ENCODE measurements around the gene SCARF2. TPM values are rescaled to one million over a fixed set of nuclear protein-coding genes. Genes with fewer than 3 reads are reported as not detected.

Gene SCARF2
- total and polyA plus RNA-seq, 4 donors = 8.5 to 35.4 (median 27.8) TPM

DNA sequence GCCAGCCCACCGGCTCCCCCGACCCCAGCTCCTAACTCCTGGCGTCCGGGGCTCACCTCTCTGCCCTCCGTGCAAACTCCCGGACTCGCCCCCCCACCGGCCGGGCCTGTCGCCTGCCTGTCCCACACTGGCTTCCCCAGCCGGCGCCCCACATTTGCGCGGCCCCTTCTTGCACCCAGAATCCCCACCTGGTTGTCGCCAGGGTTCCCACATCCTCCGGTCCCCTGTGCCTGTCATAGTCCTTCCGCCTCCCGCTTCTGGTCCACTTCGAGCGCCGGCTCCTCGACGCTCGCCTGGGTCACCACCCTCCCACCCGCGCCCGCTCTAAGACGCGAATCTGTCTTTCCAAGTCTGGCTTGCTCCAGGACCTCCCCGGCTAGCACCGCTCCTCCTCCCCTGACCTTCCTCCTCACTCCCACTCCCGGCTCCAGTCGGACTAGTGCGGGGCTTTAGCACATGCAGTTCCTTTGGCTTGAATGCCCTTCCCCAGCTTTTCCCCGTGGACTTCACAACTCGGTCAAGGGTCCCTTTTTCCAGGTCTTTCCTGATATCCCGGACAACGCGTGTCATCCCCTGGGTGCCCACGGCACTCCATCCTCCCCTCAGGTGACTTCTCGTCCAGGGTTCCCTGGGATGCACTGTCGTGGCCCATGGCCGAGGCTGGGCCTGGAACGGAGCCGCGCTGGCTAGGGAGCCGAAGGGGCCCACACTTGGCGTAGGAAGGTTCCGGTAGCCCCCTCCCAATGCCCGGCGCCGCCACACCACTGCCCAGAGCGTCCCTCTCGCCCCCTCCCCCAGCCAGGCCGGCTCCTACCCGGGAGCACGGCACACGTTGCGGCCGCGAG is 635 bp downstream of the SCARF2 start:
- ATAC-seq (ENCODE audit: low FRiP score) (peak; percentile 0), DNase-seq (peak; percentile 58 to 80)
- Histone ChIP-seq H3K4me3 (ENCODE audit: low read length in 2 of 2) (peak overlapping the region; percentile 67 to 83), H3K4me1 (ENCODE audit: control insufficient read depth in 1 of 2, insufficient read depth in 2 of 2, low read length in 2 of 2) (no peaks in the 10 kb centered on the region), H3K36me3 (ENCODE audit: control insufficient read depth in 1 of 2, insufficient read depth in 2 of 2, low read length in 1 of 2) (no peaks in the 10 kb centered on the region), H3K9me3 (ENCODE audit: control insufficient read depth, low read length) (no peaks in the 10 kb centered on the region), H3K27me3 (ENCODE audit: control insufficient read depth in 1 of 2, insufficient read depth in 2 of 2, low read length in 1 of 2) (no peaks in the 10 kb centered on the region), H3K27ac (ENCODE audit: low read depth in 1 of 2, low read length in 2 of 2) (peak overlapping the region in 1 of 2 donors; percentile 85)
- WGBS, 2 donors = 1% methylated on average over 49 to 61 of the region's 61 CpGs
- intact Hi-C loops (cut with DNase I) = loop anchor here in 1 of 2 donors (2.0 kb wide), 1 partner anchor 14 kb away; no protein-coding TSS in a partner anchor

- no peaks in the 10 kb centered on the region for H3K27me3 ChIP-seq (ENCODE audit: control insufficient read depth in 1 of 2, insufficient read depth in 2 of 2, low read length in 1 of 2)
- H3K4me1 ChIP-seq (ENCODE audit: control insufficient read depth in 1 of 2, insufficient read depth in 2 of 2, low read length in 2 of 2) = no peaks in the 10 kb centered on the region
- ATAC-seq (ENCODE audit: low FRiP score) (no peak), DNase-seq (peak; percentile 62 to 87)
- intact Hi-C loops (cut with DNase I) = loop anchor here in 1 of 2 donors (2.0 kb wide), 1 partner anchor 14 kb away; no protein-coding TSS in a partner anchor
- no peaks in the 10 kb centered on the region for H3K9me3 ChIP-seq (ENCODE audit: control insufficient read depth, low read length)
- no peaks in the 10 kb centered on the region for H3K36me3 ChIP-seq (ENCODE audit: control insufficient read depth in 1 of 2, insufficient read depth in 2 of 2, low read length in 1 of 2)
- peak overlapping the region in 1 of 2 donors; percentile 85 for H3K27ac ChIP-seq (ENCODE audit: low read depth in 1 of 2, low read length in 2 of 2)
- WGBS, 2 donors = 0 to 1% methylated on average over 22 to 56 of the region's 56 CpGs
- H3K4me3 ChIP-seq (ENCODE audit: low read length in 2 of 2) = peak overlapping the region; percentile 67 to 83
Measured at GRCh38 chr22:20436307-20436767, 1.3 kb downstream of the SCARF2 start.

GRCh38 chr22:20435436-20436306 is 2.0 kb downstream of the SCARF2 start:
- Histone ChIP-seq H3K27ac (ENCODE audit: low read depth in 1 of 2, low read length in 2 of 2) (no peak overlapping the region), H3K9me3 (ENCODE audit: control insufficient read depth, low read length) (no peaks in the 10 kb centered on the region), H3K4me3 (ENCODE audit: low read length in 2 of 2) (peak overlapping the region; percentile 67 to 83), H3K36me3 (ENCODE audit: control insufficient read depth in 1 of 2, insufficient read depth in 2 of 2, low read length in 1 of 2) (no peaks in the 10 kb centered on the region), H3K27me3 (ENCODE audit: control insufficient read depth in 1 of 2, insufficient read depth in 2 of 2, low read length in 1 of 2) (no peaks in the 10 kb centered on the region), H3K4me1 (ENCODE audit: control insufficient read depth in 1 of 2, insufficient read depth in 2 of 2, low read length in 2 of 2) (no peaks in the 10 kb centered on the region)
- ATAC-seq (ENCODE audit: low FRiP score) = no peak
- DNase-seq = peak; percentile 23 to 39
- intact Hi-C loops (cut with DNase I) = loop anchor here in 1 of 2 donors (2.0 kb wide), 1 partner anchor 13 kb away; no protein-coding TSS in a partner anchor
- 37 to 39% methylated on average over 11 of the region's 11 CpGs for WGBS, 2 donors

DNA sequence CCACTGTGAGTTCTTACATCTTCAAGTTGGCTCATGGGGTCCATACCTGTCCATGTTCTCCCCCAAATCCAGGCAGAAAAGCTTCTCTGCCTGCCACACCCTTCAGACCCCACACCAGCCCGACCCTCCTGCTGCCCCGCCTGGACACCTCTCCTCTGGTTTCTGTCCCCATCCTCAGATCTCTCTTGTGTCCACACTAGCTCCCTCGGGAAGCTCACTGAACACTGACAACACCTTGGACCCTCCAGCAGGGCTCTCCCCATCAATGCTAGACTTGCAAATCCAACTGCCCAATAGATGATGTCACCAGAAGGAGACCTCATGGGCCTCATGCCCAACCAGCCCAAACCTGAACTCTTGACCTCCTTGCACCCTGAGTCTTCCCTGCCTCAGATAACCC is 2.9 kb downstream of the SCARF2 start:
- Histone ChIP-seq H3K27me3 (ENCODE audit: control insufficient read depth in 1 of 2, insufficient read depth in 2 of 2, low read length in 1 of 2) (no peaks in the 10 kb centered on the region), H3K4me3 (ENCODE audit: low read length in 2 of 2) (no peak overlapping the region), H3K36me3 (ENCODE audit: control insufficient read depth in 1 of 2, insufficient read depth in 2 of 2, low read length in 1 of 2) (no peaks in the 10 kb centered on the region), H3K4me1 (ENCODE audit: control insufficient read depth in 1 of 2, insufficient read depth in 2 of 2, low read length in 2 of 2) (no peaks in the 10 kb centered on the region), H3K27ac (ENCODE audit: low read depth in 1 of 2, low read length in 2 of 2) (no peak overlapping the region), H3K9me3 (ENCODE audit: control insufficient read depth, low read length) (no peaks in the 10 kb centered on the region)
- peak; percentile 5 to 19 for DNase-seq
- 93 to 100% methylated on average over 3 of the region's 3 CpGs for WGBS, 2 donors
- ATAC-seq (ENCODE audit: low FRiP score) = no peak
- intact Hi-C loops (cut with DNase I) = no loop called here

DNA sequence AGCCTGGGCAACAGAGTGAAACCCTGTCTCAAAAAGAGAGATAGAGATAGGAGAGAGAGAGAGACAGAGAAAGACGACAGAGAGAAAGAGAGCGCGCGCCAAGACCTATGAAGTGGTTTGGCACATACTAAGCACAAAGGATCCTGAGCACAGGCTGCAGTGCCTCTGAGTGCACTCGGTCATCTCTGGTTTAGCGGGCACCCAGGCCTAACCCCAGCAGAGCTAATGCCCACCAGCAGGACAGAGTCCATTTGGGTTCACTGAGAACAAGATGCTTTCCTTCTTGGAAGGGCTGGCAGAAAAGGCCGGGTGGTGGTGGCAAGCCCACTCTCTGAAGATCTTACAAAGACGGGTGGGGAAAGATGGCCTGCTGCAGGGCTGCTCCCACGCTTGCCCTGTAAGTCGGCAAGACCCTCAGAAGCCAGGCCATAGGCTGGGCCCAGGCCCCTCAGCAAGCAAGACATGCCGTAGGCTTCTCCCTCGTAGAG is 3.3 kb downstream of the SCARF2 start:
- Histone ChIP-seq H3K4me1 (ENCODE audit: control insufficient read depth in 1 of 2, insufficient read depth in 2 of 2, low read length in 2 of 2) (no peaks in the 10 kb centered on the region), H3K4me3 (ENCODE audit: low read length in 2 of 2) (no peak overlapping the region), H3K9me3 (ENCODE audit: control insufficient read depth, low read length) (no peaks in the 10 kb centered on the region), H3K27ac (ENCODE audit: low read depth in 1 of 2, low read length in 2 of 2) (no peak overlapping the region), H3K36me3 (ENCODE audit: control insufficient read depth in 1 of 2, insufficient read depth in 2 of 2, low read length in 1 of 2) (no peaks in the 10 kb centered on the region), H3K27me3 (ENCODE audit: control insufficient read depth in 1 of 2, insufficient read depth in 2 of 2, low read length in 1 of 2) (no peaks in the 10 kb centered on the region)
- WGBS, 2 donors = 88 to 90% methylated on average over 12 of the region's 12 CpGs
- intact Hi-C loops (cut with DNase I) = no loop called here
- no peak for ATAC-seq (ENCODE audit: low FRiP score)
- DNase-seq = peak; percentile 34 to 40

GRCh38 chr22:20433686-20434241 is 3.9 kb downstream of the SCARF2 start:
- no peaks in the 10 kb centered on the region for H3K9me3 ChIP-seq (ENCODE audit: control insufficient read depth, low read length)
- H3K36me3 ChIP-seq (ENCODE audit: control insufficient read depth in 1 of 2, insufficient read depth in 2 of 2, low read length in 1 of 2) = no peaks in the 10 kb centered on the region
- peak; percentile 26 to 65 for DNase-seq
- intact Hi-C loops (cut with DNase I) = no loop called here
- WGBS, 2 donors = 57 to 60% methylated on average over 4 of the region's 4 CpGs
- H3K4me1 ChIP-seq (ENCODE audit: control insufficient read depth in 1 of 2, insufficient read depth in 2 of 2, low read length in 2 of 2) = no peaks in the 10 kb centered on the region
- H3K27ac ChIP-seq (ENCODE audit: low read depth in 1 of 2, low read length in 2 of 2) = no peak overlapping the region
- H3K27me3 ChIP-seq (ENCODE audit: control insufficient read depth in 1 of 2, insufficient read depth in 2 of 2, low read length in 1 of 2) = no peaks in the 10 kb centered on the region
- no peak overlapping the region for H3K4me3 ChIP-seq (ENCODE audit: low read length in 2 of 2)
- ATAC-seq (ENCODE audit: low FRiP score) = no peak

DNA sequence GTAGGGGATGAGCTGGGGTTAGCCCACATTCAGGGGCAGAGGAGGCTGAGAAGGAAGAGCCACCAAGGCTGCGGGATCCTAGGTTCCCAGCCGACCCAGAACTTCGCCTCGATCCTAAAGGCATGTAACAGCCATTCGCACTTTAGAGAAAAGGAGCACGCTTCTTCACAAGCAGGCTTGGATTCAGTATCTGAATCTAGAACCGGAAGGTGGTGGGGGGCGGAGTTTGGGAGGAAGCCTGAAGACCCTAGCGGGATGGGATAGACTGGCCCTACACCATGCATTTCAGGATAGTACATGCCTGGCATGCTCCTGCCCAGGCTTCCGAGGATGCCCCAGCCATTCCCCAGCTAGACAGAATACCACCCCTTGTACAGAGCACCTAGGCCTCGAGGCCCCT is 4.4 kb downstream of the SCARF2 start:
- WGBS, 2 donors = 92% methylated on average over 11 of the region's 11 CpGs
- Histone ChIP-seq H3K36me3 (ENCODE audit: control insufficient read depth in 1 of 2, insufficient read depth in 2 of 2, low read length in 1 of 2) (no peaks in the 10 kb centered on the region), H3K9me3 (ENCODE audit: control insufficient read depth, low read length) (no peaks in the 10 kb centered on the region), H3K4me3 (ENCODE audit: low read length in 2 of 2) (no peak overlapping the region), H3K27me3 (ENCODE audit: control insufficient read depth in 1 of 2, insufficient read depth in 2 of 2, low read length in 1 of 2) (no peaks in the 10 kb centered on the region), H3K27ac (ENCODE audit: low read depth in 1 of 2, low read length in 2 of 2) (no peak overlapping the region), H3K4me1 (ENCODE audit: control insufficient read depth in 1 of 2, insufficient read depth in 2 of 2, low read length in 2 of 2) (no peaks in the 10 kb centered on the region)
- DNase-seq (peak; percentile 34 to 49), ATAC-seq (ENCODE audit: low FRiP score) (no peak)
- intact Hi-C loops (cut with DNase I) = no loop called here

DNA sequence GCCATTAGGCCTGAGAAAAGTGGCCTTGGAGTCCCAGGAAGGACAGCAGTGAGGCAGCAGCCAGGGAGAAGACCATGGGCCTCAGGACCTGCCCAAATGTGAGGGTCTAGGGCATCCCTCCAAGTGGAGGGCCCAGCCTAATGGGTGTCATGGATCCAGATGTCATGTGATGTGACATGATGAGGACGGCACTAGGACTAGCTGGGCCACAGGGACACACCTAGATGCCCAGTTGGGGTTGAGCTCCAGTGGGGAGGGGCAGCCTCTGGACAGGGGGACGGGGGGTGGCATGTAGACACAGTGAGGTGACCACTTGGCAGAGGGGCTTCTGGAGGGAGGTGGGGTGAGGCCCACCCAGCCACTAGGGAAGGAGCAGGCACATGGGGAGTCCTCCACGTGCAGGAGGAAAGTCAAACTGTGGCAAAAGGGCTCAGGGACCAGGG is 5.4 kb downstream of the SCARF2 start:
- peak; percentile 12 to 56 for DNase-seq
- Histone ChIP-seq H3K4me3 (ENCODE audit: low read length in 2 of 2) (no peak overlapping the region), H3K36me3 (ENCODE audit: control insufficient read depth in 1 of 2, insufficient read depth in 2 of 2, low read length in 1 of 2) (peaks cover 0 to 1% of the 10 kb centered on the region in 2 donors), H3K4me1 (ENCODE audit: control insufficient read depth in 1 of 2, insufficient read depth in 2 of 2, low read length in 2 of 2) (no peaks in the 10 kb centered on the region), H3K27me3 (ENCODE audit: control insufficient read depth in 1 of 2, insufficient read depth in 2 of 2, low read length in 1 of 2) (no peaks in the 10 kb centered on the region), H3K27ac (ENCODE audit: low read depth in 1 of 2, low read length in 2 of 2) (no peak overlapping the region), H3K9me3 (ENCODE audit: control insufficient read depth, low read length) (no peaks in the 10 kb centered on the region)
- no peak for ATAC-seq (ENCODE audit: low FRiP score)
- WGBS, 2 donors = 81 to 88% methylated on average over 3 of the region's 3 CpGs
- intact Hi-C loops (cut with DNase I) = no loop called here

All from aorta (tissue), 5 donors.